Keratinocyte (primary cell): ENCODE results near the gene JAK1. TPM values are rescaled to one million over a fixed set of nuclear protein-coding genes. Genes with fewer than 3 reads are reported as not detected.

Experiments used
- DNase-seq: peaks from one replicate; pipeline ENCODE4 v3.0.0-alpha.2; 2011; ENCODE audit warnings: low read depth, missing footprints, low spot score
- FAIRE-seq: peaks from 2 replicates; lab custom pipeline; 2011; peaks lifted over from hg19 to GRCh38; lab: Jason Lieb, UNC
- H2AFZ ChIP-seq: 2 replicates; pipeline ENCODE4 v1.6.0; 2012; ENCODE audit warnings: low read length, control low read depth, inconsistent platforms; ENCODE audit not compliant: control insufficient read depth
- H3K27ac ChIP-seq: 2 replicates; pipeline ENCODE4 v1.5.1; 2011; ENCODE audit warnings: low read length; ENCODE audit not compliant: control insufficient read depth, insufficient read depth
- H3K27me3 ChIP-seq: 3 replicates; pipeline ENCODE4 v1.6.0; 2011; ENCODE audit warnings: low read length; ENCODE audit not compliant: control insufficient read depth, insufficient read depth; ENCODE audit errors: extremely low read depth
- H3K36me3 ChIP-seq, 2 experiments: 2 replicates in 1 of 2; 3 replicates in 1 of 2; pipeline ENCODE4 v1.5.1; 2011; ENCODE audit warnings: low read length in 2 of 2, mild to moderate bottlenecking in 1 of 2; ENCODE audit not compliant: control insufficient read depth in 2 of 2, insufficient read depth in 2 of 2; ENCODE audit errors: extremely low read depth in 1 of 2
- H3K4me1 ChIP-seq: 3 replicates; pipeline ENCODE4 v1.5.1; 2011; ENCODE audit warnings: low read length; ENCODE audit not compliant: control insufficient read depth, insufficient read depth; ENCODE audit errors: extremely low read depth
- H3K4me2 ChIP-seq: 3 replicates; pipeline ENCODE4 v1.6.0; 2011; ENCODE audit warnings: low read depth, low read length; ENCODE audit not compliant: control insufficient read depth, insufficient read depth; ENCODE audit errors: extremely low read depth
- H3K4me3 ChIP-seq, 3 experiments: fragments of 200-600 bp in 1 of 3; sonication (generic) in 1 of 3; 2 replicates in 2 of 3; 3 replicates in 1 of 3; pipeline ENCODE4 v1.5.1; 2011 to 2016; ENCODE audit warnings: low read length in 3 of 3, mild to moderate bottlenecking in 3 of 3, control low read depth in 2 of 3, inconsistent platforms in 1 of 3, low read depth in 1 of 3, mixed read lengths in 1 of 3, mixed run types in 1 of 3, moderate library complexity in 1 of 3; ENCODE audit not compliant: control insufficient read depth in 2 of 3, insufficient read depth in 2 of 3; ENCODE audit errors: extremely low read depth in 1 of 3
- H3K79me2 ChIP-seq: 2 replicates; pipeline ENCODE4 v1.6.0; 2012; ENCODE audit warnings: low read length; ENCODE audit not compliant: control insufficient read depth, insufficient read depth
- H3K9ac ChIP-seq: 3 replicates; pipeline ENCODE4 v1.6.0; 2011; ENCODE audit warnings: low read length; ENCODE audit not compliant: control insufficient read depth, insufficient read depth; ENCODE audit errors: extremely low read depth
- H3K9me1 ChIP-seq: 3 replicates; pipeline ENCODE4 v1.6.0; 2011; ENCODE audit warnings: low read length; ENCODE audit not compliant: control insufficient read depth, insufficient read depth; ENCODE audit errors: extremely low read depth
- H3K9me3 ChIP-seq: 2 replicates; pipeline ENCODE4 v1.5.1; 2012; ENCODE audit warnings: low read depth, low read length; ENCODE audit not compliant: control insufficient read depth
- H4K20me1 ChIP-seq: 3 replicates; pipeline ENCODE4 v1.6.0; 2011; ENCODE audit warnings: low read length; ENCODE audit not compliant: control insufficient read depth, insufficient read depth; ENCODE audit errors: extremely low read depth
- CTCF ChIP-seq, 3 experiments: IDR thresholded peaks in 1 of 3; conservative IDR thresholded peaks in 1 of 3; optimal IDR thresholded peaks in 1 of 3; 2 replicates in 2 of 3; 3 replicates in 1 of 3; pipeline versions ENCODE3 to v1.5.1; 2011; ENCODE audit warnings: low read length in 3 of 3, mild to moderate bottlenecking in 3 of 3, moderate library complexity in 2 of 3, control low read depth in 1 of 3, inconsistent platforms in 1 of 3; ENCODE audit not compliant: insufficient read depth in 2 of 3; ENCODE audit errors: extremely low read depth in 1 of 3
- EZH2 ChIP-seq: IDR thresholded peaks from one replicate; pipeline ENCODE4 v1.6.1; 2012; ENCODE audit warnings: inconsistent platforms, mild to moderate bottlenecking, low read length, moderate library complexity
- dilution Hi-C: fragments of 300-500 bp; cut with MboI; formaldehyde crosslinking; loops from one replicate; pipeline ENCODE4 v1.7.0; 2020; ENCODE audit warnings: low sequenced_read_pairs; ENCODE audit not compliant: extremely low pct_ligation_motif_present
- polyA plus RNA-seq, 5 experiments: library from polyadenylated mRNA; depleted of rRNA in 3 of 5; stranded (reverse) in 3 of 5; stranded (forward) in 1 of 5; unstranded in 1 of 5; fragments of >200 nt; gene quantifications; 1 replicate in 1 of 5; 2 replicates in 3 of 5; 3 replicates in 1 of 5; pipeline versions ENCODE4 v1.2.1 to v1.2.3, GENCODE V29; 2011 to 2012; ENCODE audit warnings: missing spikeins in 2 of 5, low read depth in 1 of 5, low replicate concordance in 1 of 5

JAK1 gene
- polyA plus RNA-seq, 1 donor (not counting 4 experiments of a cell fraction or from before 2014, with no cell fraction given) = 50.9 TPM

DNA sequence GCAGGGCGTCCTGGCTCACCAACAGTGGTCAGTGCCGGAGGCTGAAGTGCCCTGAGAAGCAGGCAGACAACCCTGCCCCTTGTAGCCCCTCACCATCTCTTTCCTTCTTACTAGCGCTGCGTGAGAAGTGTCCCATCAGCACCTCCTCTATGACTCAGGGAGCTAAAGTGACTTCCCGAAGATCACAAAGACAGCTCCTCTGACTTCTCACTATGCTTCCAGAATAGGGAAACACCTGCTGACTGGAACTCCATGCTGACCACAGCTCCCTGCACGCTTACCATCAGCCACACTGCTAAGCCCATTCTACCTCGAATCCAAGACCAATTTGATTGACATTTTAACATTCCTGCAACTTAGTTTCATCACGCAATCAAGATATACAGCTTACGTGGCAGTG lies 92.8 kb downstream of the JAK1 start:
- dilution Hi-C loops = no loop called here
- no peaks in the 10 kb centered on the region for H4K20me1 ChIP-seq
- FAIRE-seq (no peak), DNase-seq (no peak)
- TF ChIP-seq CTCF (optimal IDR thresholded peaks at IDR 0.05 in 1 of 3, IDR thresholded peaks at IDR 0.05 in 1 of 3, conservative IDR thresholded peaks at IDR 0.05 in 1 of 3; ENCODE audit: extremely low read depth in 1 of 3, insufficient read depth in 2 of 3, low read length in 3 of 3) (no peak), EZH2 (no peak)
- no peak overlapping the region for H3K9ac ChIP-seq
- H3K4me1 ChIP-seq = no peaks in the 10 kb centered on the region
- H3K36me3 ChIP-seq = peaks cover 14 to 19% of the 10 kb centered on the region in 2 experiments
- no peak overlapping the region for H3K27ac ChIP-seq
- H3K9me3 ChIP-seq = no peaks in the 10 kb centered on the region
- H3K4me2 ChIP-seq = no peak overlapping the region
- no peaks in the 10 kb centered on the region for H3K79me2 ChIP-seq
- H3K27me3 ChIP-seq = no peaks in the 10 kb centered on the region
- no peak overlapping the region for H2AFZ ChIP-seq
- H3K4me3 ChIP-seq = no peak overlapping the region
- H3K9me1 ChIP-seq = no peaks in the 10 kb centered on the region

DNA sequence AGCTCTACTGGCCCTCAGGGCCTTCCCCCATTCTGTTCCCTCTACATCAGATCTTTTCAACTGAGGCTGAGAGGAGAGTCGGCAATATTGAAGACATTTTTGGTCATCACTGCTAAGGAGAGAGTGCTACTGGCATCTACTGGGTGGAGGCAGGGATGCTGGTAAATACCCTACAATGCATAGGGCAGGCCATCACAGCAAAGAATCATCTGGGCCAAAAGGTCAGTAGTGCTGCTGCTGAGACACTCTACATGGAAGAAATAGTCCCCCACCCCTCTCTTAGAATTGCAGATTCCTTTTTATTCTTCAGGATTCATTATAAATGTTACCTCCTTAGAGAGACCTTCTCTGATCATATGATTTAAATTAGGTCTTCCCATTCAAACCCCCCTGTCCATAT lies 94.3 kb downstream of the JAK1 start:
- Histone ChIP-seq H3K27ac (no peak overlapping the region), H3K9me1 (no peaks in the 10 kb centered on the region), H3K36me3 (peaks cover 14 to 22% of the 10 kb centered on the region in 2 experiments), H2AFZ (no peak overlapping the region), H3K27me3 (no peaks in the 10 kb centered on the region), H3K9ac (no peak overlapping the region), H4K20me1 (no peaks in the 10 kb centered on the region), H3K4me1 (no peaks in the 10 kb centered on the region), H3K9me3 (no peaks in the 10 kb centered on the region), H3K4me3 (no peak overlapping the region), H3K79me2 (no peaks in the 10 kb centered on the region), H3K4me2 (no peak overlapping the region)
- FAIRE-seq = no peak
- TF ChIP-seq CTCF (optimal IDR thresholded peaks at IDR 0.05 in 1 of 3, IDR thresholded peaks at IDR 0.05 in 1 of 3, conservative IDR thresholded peaks at IDR 0.05 in 1 of 3; ENCODE audit: extremely low read depth in 1 of 3, insufficient read depth in 2 of 3, low read length in 3 of 3) (no peak), EZH2 (no peak)
- no peak for DNase-seq
- dilution Hi-C loops = no loop called here
